Neural cell (in vitro differentiated cells): ENCODE results near the gene CFDP1. TPM values are rescaled to one million over a fixed set of nuclear protein-coding genes. Genes with fewer than 3 reads are reported as not detected.

ENCODE experiments used
- H2AFZ ChIP-seq: fragments of 200-600, 300-800 bp; sonication (generic), shearing (Covaris generic); 2 replicates; pipeline ENCODE4 v1.6.0; 2014; ENCODE audit warnings: low read depth, mild to moderate bottlenecking, antibody characterized with exemption, low read length, moderate library complexity
- H3F3A ChIP-seq: fragments of 200-600 bp; shearing (Covaris generic); 2 replicates; pipeline ENCODE4 v1.6.1; 2016; ENCODE audit warnings: mild to moderate bottlenecking, moderate library complexity, mixed read lengths, antibody characterized with exemption, low read length; ENCODE audit not compliant: insufficient read depth, poor library complexity, severe bottlenecking
- H3K27ac ChIP-seq: fragments of 200-600, 300-800 bp; sonication (generic), shearing (Covaris generic); 2 replicates; pipeline ENCODE4 v1.5.1; 2014; ENCODE audit warnings: mild to moderate bottlenecking, low read length, moderate library complexity
- H3K27me3 ChIP-seq: fragments of 300-800, 200-600 bp; sonication (generic), shearing (Covaris generic); 2 replicates; pipeline ENCODE4 v1.6.0; 2014; ENCODE audit warnings: mild to moderate bottlenecking, low read depth, low read length, moderate library complexity; ENCODE audit not compliant: insufficient read depth
- H3K36me3 ChIP-seq: fragments of 300-800, 200-600 bp; sonication (generic), shearing (Covaris generic); 2 replicates; pipeline ENCODE4 v1.5.1; 2014; ENCODE audit warnings: mild to moderate bottlenecking, antibody characterized with exemption, low read length, moderate library complexity; ENCODE audit not compliant: insufficient read depth
- H3K4me2 ChIP-seq: fragments of 300-800, 200-600 bp; sonication (generic), shearing (Covaris generic); 2 replicates; pipeline ENCODE4 v1.6.0; 2014; ENCODE audit warnings: mild to moderate bottlenecking, low read length
- H3K4me3 ChIP-seq: fragments of 300-800, 200-600 bp; sonication (generic), shearing (Covaris generic); 2 replicates; pipeline ENCODE4 v1.5.1; 2014; ENCODE audit warnings: mild to moderate bottlenecking, low read length, moderate library complexity
- H3K79me2 ChIP-seq: fragments of 200-600 bp; shearing (Covaris generic); replicated peaks from 2 replicates; pipeline ENCODE4 v1.6.0; 2014; ENCODE audit warnings: mild to moderate bottlenecking, low read length, moderate library complexity; ENCODE audit not compliant: insufficient read depth
- H3K9ac ChIP-seq: fragments of 300-800, 200-600 bp; sonication (generic), shearing (Covaris generic); 2 replicates; pipeline ENCODE4 v1.6.1; 2016; ENCODE audit warnings: mild to moderate bottlenecking, low read length, mixed read lengths
- H3K9me2 ChIP-seq: fragments of 200-600 bp; shearing (Covaris generic); 2 replicates; pipeline ENCODE4 v1.6.1; 2016; ENCODE audit warnings: mild to moderate bottlenecking, low read length, mixed read lengths; ENCODE audit not compliant: insufficient read depth
- H3K9me3 ChIP-seq: fragments of 200-600, 300-800 bp; sonication (generic), shearing (Covaris generic); 2 replicates; pipeline ENCODE4 v1.6.1; 2016; ENCODE audit warnings: mild to moderate bottlenecking, mixed run types, low read length, moderate library complexity, mixed read lengths
- H4K20me1 ChIP-seq: fragments of 200-600 bp; shearing (Covaris generic); 2 replicates; pipeline ENCODE4 v1.6.1; 2016; ENCODE audit warnings: mild to moderate bottlenecking, mixed run types; ENCODE audit not compliant: insufficient read depth
- CTCF ChIP-seq: fragments of 450-650 bp; IDR thresholded peaks from 2 replicates; pipeline ENCODE4 v1.5.1; 2014; ENCODE audit warnings: antibody characterized with exemption, mild to moderate bottlenecking, moderate library complexity; ENCODE audit not compliant: poor library complexity, severe bottlenecking
- EP300 ChIP-seq: fragments of 450-650 bp; conservative IDR thresholded peaks from 2 replicates; pipeline ENCODE4 v1.6.1; 2014; ENCODE audit warnings: antibody characterized with exemption, mild to moderate bottlenecking, moderate library complexity; ENCODE audit not compliant: poor library complexity, severe bottlenecking
- EZH2 ChIP-seq: fragments of 200-600, 300-800 bp; shearing (Covaris generic), sonication (generic); IDR thresholded peaks from 2 replicates; pipeline ENCODE4 v1.6.1; 2014; ENCODE audit warnings: antibody characterized with exemption, low read length, borderline replicate concordance, mild to moderate bottlenecking; ENCODE audit not compliant: insufficient read depth, poor library complexity, severe bottlenecking
- MXI1 ChIP-seq: fragments of 450-650 bp; conservative IDR thresholded peaks from 2 replicates; pipeline ENCODE4 v1.6.1; 2014; ENCODE audit warnings: antibody characterized with exemption, mild to moderate bottlenecking; ENCODE audit not compliant: poor library complexity, severe bottlenecking
- POLR2AphosphoS5 ChIP-seq: IDR thresholded peaks from 2 replicates; pipeline ENCODE4 v1.6.1; 2012
- RAD21 ChIP-seq: fragments of 450-650 bp; conservative IDR thresholded peaks from 2 replicates; pipeline ENCODE4 v1.6.1; 2014; ENCODE audit warnings: antibody characterized with exemption, mild to moderate bottlenecking, moderate library complexity
- REST ChIP-seq: IDR thresholded peaks from 2 replicates; pipeline ENCODE4 v1.6.1; 2012; ENCODE audit warnings: borderline replicate concordance
- SMC3 ChIP-seq: fragments of 450-650 bp; conservative IDR thresholded peaks from 2 replicates; pipeline ENCODE4 v1.6.1; 2014; ENCODE audit warnings: antibody characterized with exemption, mild to moderate bottlenecking, moderate library complexity; ENCODE audit not compliant: poor library complexity
- TAF1 ChIP-seq: IDR thresholded peaks from 2 replicates; pipeline ENCODE4 v1.6.1; 2012; ENCODE audit warnings: low read depth
- polyA plus RNA-seq: library from polyadenylated mRNA; depleted of rRNA; stranded (reverse); fragments of >200 nt; gene quantifications from 2 replicates; pipeline ENCODE4 v1.2.3, GENCODE V29; 2014

CFDP1 gene
- polyA plus RNA-seq, 1 donor from 2014 or later = 201 TPM

GRCh38 chr16:75308011-75308410 is 125.3 kb downstream of the CFDP1 start:
- no peaks in the 10 kb centered on the region for H3K27me3 ChIP-seq
- H3K9me2 ChIP-seq = no peaks in the 10 kb centered on the region
- no peak overlapping the region for H3K27ac ChIP-seq
- no peak for TF ChIP-seq POLR2AphosphoS5
- TF ChIP-seq TAF1 = no peak
- no peak for TF ChIP-seq SMC3
- no peak for TF ChIP-seq CTCF
- no peak for TF ChIP-seq MXI1
- no peak for TF ChIP-seq EP300
- TF ChIP-seq EZH2 = no peak
- TF ChIP-seq RAD21 = no peak
- no peak for TF ChIP-seq REST
- H3K4me3 ChIP-seq = no peak overlapping the region
- H3K4me2 ChIP-seq = no peak overlapping the region
- H3K9ac ChIP-seq = no peak overlapping the region
- H3K9me3 ChIP-seq = no peaks in the 10 kb centered on the region
- peaks cover 5% of the 10 kb centered on the region for H3K36me3 ChIP-seq
- H2AFZ ChIP-seq = no peak overlapping the region
- no peaks in the 10 kb centered on the region for H4K20me1 ChIP-seq
- no peaks in the 10 kb centered on the region for H3F3A ChIP-seq
- no peaks in the 10 kb centered on the region for H3K79me2 ChIP-seq

GRCh38 chr16:75307506-75307905 is 125.8 kb downstream of the CFDP1 start:
- Histone ChIP-seq H3K9me2 (no peaks in the 10 kb centered on the region), H3K27me3 (no peaks in the 10 kb centered on the region), H3K79me2 (no peaks in the 10 kb centered on the region), H3K27ac (no peak overlapping the region), H3K9ac (no peak overlapping the region), H3K4me2 (no peak overlapping the region), H2AFZ (no peak overlapping the region), H3K36me3 (peaks cover 5% of the 10 kb centered on the region), H3K4me3 (no peak overlapping the region), H3F3A (no peaks in the 10 kb centered on the region), H4K20me1 (no peaks in the 10 kb centered on the region), H3K9me3 (no peaks in the 10 kb centered on the region)
- TF ChIP-seq EP300 (no peak), POLR2AphosphoS5 (no peak), TAF1 (no peak), EZH2 (no peak), SMC3 (no peak), RAD21 (no peak), REST (no peak), CTCF (no peak), MXI1 (no peak)
